HG02981 (cell line): ENCODE results near the gene ONECUT3.
"Not testable (repeated sequence)": the region's sequence is repeated elsewhere in the genome, so short reads cannot be mapped to it uniquely, and the experiment has no call there.

Source experiments
- ATAC-seq: cut with Tn5 transposase; IDR thresholded peaks from one replicate; pipeline ENCODE4 v1.9.1; 2021; ENCODE audit warnings: mild to moderate bottlenecking, moderate library complexity; ENCODE audit not compliant: unreplicated experiment

ONECUT3 gene

GRCh38 chr19:1790054-1790792 is 36.9 kb downstream of the ONECUT3 start:
- no peak for ATAC-seq

GRCh38 chr19:1791879-1792278 is 38.6 kb downstream of the ONECUT3 start:
- no peak for ATAC-seq

GRCh38 chr19:1794424-1795172 is 41.3 kb downstream of the ONECUT3 start:
- ATAC-seq, result no peak

GRCh38 chr19:1796395-1797142 is 43.3 kb downstream of the ONECUT3 start:
- no peak for ATAC-seq

- ATAC-seq, result not testable (repeated sequence)
Measured at GRCh38 chr19:1797313-1797712, 44.0 kb downstream of the ONECUT3 start.

GRCh38 chr19:1799695-1800342 is 46.5 kb downstream of the ONECUT3 start:
- ATAC-seq, result no peak

GRCh38 chr19:1804858-1805257 is 51.6 kb downstream of the ONECUT3 start:
- no peak for ATAC-seq

GRCh38 chr19:1805401-1806183 is 52.3 kb downstream of the ONECUT3 start:
- ATAC-seq, result no peak

GRCh38 chr19:1806184-1807029 is 53.1 kb downstream of the ONECUT3 start:
- ATAC-seq, result no peak

GRCh38 chr19:1807030-1807694 is 53.9 kb downstream of the ONECUT3 start:
- ATAC-seq, result no peak

- no peak for ATAC-seq
Measured at GRCh38 chr19:1807695-1808394, 54.5 kb downstream of the ONECUT3 start.

GRCh38 chr19:1808395-1808731 is 55.1 kb downstream of the ONECUT3 start:
- ATAC-seq, result no peak

GRCh38 chr19:1809678-1810077 is 56.4 kb downstream of the ONECUT3 start:
- no peak for ATAC-seq

- ATAC-seq, result no peak
Measured at GRCh38 chr19:1810439-1811160, 57.3 kb downstream of the ONECUT3 start.

GRCh38 chr19:1811472-1811894 is 58.2 kb downstream of the ONECUT3 start:
- ATAC-seq, result no peak

- peak; percentile 10 for ATAC-seq
Measured at GRCh38 chr19:1811942-1812425, 58.7 kb downstream of the ONECUT3 start, which contains the start of gene ATP8B3. Gene ATP8B3 (minus strand): TSS chr19:1812276. CDS start chr19:1811736, 540 bp downstream.

- peak; percentile 81 for ATAC-seq
Measured at GRCh38 chr19:1812426-1813191, 59.3 kb downstream of the ONECUT3 start.
